ENCODE measurements around the gene BNC2.

BNC2 gene

GRCh38 chr9:16530669-16531642 lies 339.5 kb downstream of the BNC2 start:
- no peak for DNase-seq (ENCODE audit: low read depth in 2 of 2)
- TF ChIP-seq, protein P1, sequence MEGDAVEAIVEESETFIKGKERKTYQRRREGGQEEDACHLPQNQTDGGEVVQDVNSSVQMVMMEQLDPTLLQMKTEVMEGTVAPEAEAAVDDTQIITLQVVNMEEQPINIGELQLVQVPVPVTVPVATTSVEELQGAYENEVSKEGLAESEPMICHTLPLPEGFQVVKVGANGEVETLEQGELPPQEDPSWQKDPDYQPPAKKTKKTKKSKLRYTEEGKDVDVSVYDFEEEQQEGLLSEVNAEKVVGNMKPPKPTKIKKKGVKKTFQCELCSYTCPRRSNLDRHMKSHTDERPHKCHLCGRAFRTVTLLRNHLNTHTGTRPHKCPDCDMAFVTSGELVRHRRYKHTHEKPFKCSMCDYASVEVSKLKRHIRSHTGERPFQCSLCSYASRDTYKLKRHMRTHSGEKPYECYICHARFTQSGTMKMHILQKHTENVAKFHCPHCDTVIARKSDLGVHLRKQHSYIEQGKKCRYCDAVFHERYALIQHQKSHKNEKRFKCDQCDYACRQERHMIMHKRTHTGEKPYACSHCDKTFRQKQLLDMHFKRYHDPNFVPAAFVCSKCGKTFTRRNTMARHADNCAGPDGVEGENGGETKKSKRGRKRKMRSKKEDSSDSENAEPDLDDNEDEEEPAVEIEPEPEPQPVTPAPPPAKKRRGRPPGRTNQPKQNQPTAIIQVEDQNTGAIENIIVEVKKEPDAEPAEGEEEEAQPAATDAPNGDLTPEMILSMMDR (IDR thresholded peaks at IDR 0.05; ENCODE audit: low read depth, low read length), result no peak
- no peak overlapping the region for H3K4me3 ChIP-seq (replicated peaks in 1 of 2; ENCODE audit: low read depth in 2 of 2, low read length in 2 of 2)

DNA sequence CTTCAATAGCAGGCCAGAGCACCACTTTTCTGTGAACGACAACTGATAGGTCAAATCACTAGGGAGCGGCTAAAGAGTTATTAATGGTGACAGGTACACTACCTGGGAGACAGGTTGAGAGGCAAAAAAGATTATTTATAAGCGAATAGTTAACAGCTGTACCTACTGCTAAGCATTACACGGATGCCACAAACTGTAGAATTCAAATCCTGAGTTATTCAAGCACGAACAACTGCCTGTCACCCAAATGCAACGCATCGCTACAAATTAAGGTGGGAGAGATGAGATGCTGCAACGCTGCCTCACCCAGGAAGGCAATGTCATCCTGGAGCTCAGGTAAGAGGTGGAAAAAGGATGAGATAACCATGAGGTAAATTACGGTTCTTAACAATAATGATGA lies 342.9 kb downstream of the BNC2 start:
- no peak overlapping the region for H3K4me3 ChIP-seq (replicated peaks in 1 of 2; ENCODE audit: low read depth in 2 of 2, low read length in 2 of 2)
- no peak for DNase-seq (ENCODE audit: low read depth in 2 of 2)
- TF ChIP-seq, protein P1 (IDR thresholded peaks at IDR 0.05; ENCODE audit: low read depth, low read length), result no peak

GRCh38 chr9:16526380-16526779 lies 344.1 kb downstream of the BNC2 start:
- DNase-seq (ENCODE audit: low read depth in 2 of 2), result peak; percentile 72 to 91
- no peak overlapping the region for H3K4me3 ChIP-seq (replicated peaks in 1 of 2; ENCODE audit: low read depth in 2 of 2, low read length in 2 of 2)
- TF ChIP-seq, protein P1 (IDR thresholded peaks at IDR 0.05; ENCODE audit: low read depth, low read length), result no peak

GRCh38 chr9:16524823-16525222 lies 345.6 kb downstream of the BNC2 start:
- TF ChIP-seq, protein P1 (IDR thresholded peaks at IDR 0.05; ENCODE audit: low read depth, low read length), result no peak
- no peak for DNase-seq (ENCODE audit: low read depth in 2 of 2)
- H3K4me3 ChIP-seq (replicated peaks in 1 of 2; ENCODE audit: low read depth in 2 of 2, low read length in 2 of 2), result no peak overlapping the region

DNA sequence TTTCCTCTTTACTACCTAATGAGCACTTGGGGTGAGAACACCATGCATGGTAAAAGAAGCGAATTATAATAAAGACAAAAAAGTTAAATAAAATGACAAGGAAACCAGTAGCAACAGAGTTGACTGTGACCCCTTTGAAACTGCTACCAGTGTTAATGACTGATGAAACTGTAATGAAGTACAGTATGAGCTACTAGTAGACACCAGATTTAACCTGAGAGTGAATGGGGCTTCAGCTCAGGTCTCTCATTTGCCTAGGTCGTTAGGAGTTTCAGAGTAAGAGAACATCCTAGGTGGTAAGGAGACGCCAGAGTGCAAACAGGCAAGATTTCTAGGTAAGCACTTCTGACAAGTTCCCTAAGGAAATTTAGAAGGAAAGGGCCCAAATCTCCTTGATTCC lies 346.4 kb downstream of the BNC2 start:
- TF ChIP-seq, protein P1 (IDR thresholded peaks at IDR 0.05; ENCODE audit: low read depth, low read length), result no peak
- no peak for DNase-seq (ENCODE audit: low read depth in 2 of 2)
- no peak overlapping the region for H3K4me3 ChIP-seq (replicated peaks in 1 of 2; ENCODE audit: low read depth in 2 of 2, low read length in 2 of 2)

- peak; percentile 79 for DNase-seq (ENCODE audit: low read depth in 2 of 2)
- no peak overlapping the region for H3K4me3 ChIP-seq (replicated peaks in 1 of 2; ENCODE audit: low read depth in 2 of 2, low read length in 2 of 2)
- TF ChIP-seq, protein P1 (IDR thresholded peaks at IDR 0.05; ENCODE audit: low read depth, low read length), result no peak
Measured at GRCh38 chr9:16521868-16522411, 348.5 kb downstream of the BNC2 start.
